ENCODE results near the gene ANKLE1. TPM values are rescaled to one million over a fixed set of nuclear protein-coding genes. Genes with fewer than 3 reads are reported as not detected.
A peak's percentile ranks its signal among the peaks of the same experiment; 100 is the strongest.
"Not testable (repeated sequence)": the region's sequence is repeated elsewhere in the genome, so short reads cannot be mapped to it uniquely, and the experiment has no call there.

ANKLE1 gene
- total RNA-seq, 1 experiment from 2014 or later = 0.16 TPM

- H3K4me1 Mint-ChIP-seq (ENCODE audit: insufficient read depth, unreplicated experiment) = peaks cover 6% of the 10 kb centered on the region
- peaks cover 7% of the 10 kb centered on the region for H3K9me3 Mint-ChIP-seq (ENCODE audit: unreplicated experiment)
- peaks cover 35% of the 10 kb centered on the region for H3K36me3 Mint-ChIP-seq (ENCODE audit: insufficient read depth, unreplicated experiment)
- no peak for DNase-seq (ENCODE audit: unreplicated experiment)
- ChIA-PET POLR2A (interaction anchor here (0.6 to 2.9 kb wide), 21 partner anchors 11 to 315 kb away, joined by 3 to 21 read pairs (median 7); partner anchors contain the start of genes ANKLE1, DDA1, MYO9B and NR2F6), CTCF (interaction anchor here (0.6 to 2.1 kb wide), 3 partner anchors 17 to 696 kb away, joined by 3 to 18 read pairs (median 5); no protein-coding TSS in a partner anchor)
- intact Hi-C loops (cut with micrococcal nuclease) = no loop called here
- H3K4me3 Mint-ChIP-seq (ENCODE audit: unreplicated experiment) = no peak overlapping the region
- TF ChIP-seq, protein P1, sequence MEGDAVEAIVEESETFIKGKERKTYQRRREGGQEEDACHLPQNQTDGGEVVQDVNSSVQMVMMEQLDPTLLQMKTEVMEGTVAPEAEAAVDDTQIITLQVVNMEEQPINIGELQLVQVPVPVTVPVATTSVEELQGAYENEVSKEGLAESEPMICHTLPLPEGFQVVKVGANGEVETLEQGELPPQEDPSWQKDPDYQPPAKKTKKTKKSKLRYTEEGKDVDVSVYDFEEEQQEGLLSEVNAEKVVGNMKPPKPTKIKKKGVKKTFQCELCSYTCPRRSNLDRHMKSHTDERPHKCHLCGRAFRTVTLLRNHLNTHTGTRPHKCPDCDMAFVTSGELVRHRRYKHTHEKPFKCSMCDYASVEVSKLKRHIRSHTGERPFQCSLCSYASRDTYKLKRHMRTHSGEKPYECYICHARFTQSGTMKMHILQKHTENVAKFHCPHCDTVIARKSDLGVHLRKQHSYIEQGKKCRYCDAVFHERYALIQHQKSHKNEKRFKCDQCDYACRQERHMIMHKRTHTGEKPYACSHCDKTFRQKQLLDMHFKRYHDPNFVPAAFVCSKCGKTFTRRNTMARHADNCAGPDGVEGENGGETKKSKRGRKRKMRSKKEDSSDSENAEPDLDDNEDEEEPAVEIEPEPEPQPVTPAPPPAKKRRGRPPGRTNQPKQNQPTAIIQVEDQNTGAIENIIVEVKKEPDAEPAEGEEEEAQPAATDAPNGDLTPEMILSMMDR (IDR thresholded peaks at IDR 0.05; ENCODE audit: unreplicated experiment) = no peak
- no peaks in the 10 kb centered on the region for H3K27me3 Mint-ChIP-seq (ENCODE audit: insufficient read depth, unreplicated experiment)
- BruUV-seq (replicated peaks) = no TSS peak
- H3K27ac Mint-ChIP-seq (ENCODE audit: low read depth, unreplicated experiment) = peak overlapping the region; percentile 93
Measured at GRCh38 chr19:17266589-17266974, 15.1 kb upstream of the ANKLE1 start.

DNA sequence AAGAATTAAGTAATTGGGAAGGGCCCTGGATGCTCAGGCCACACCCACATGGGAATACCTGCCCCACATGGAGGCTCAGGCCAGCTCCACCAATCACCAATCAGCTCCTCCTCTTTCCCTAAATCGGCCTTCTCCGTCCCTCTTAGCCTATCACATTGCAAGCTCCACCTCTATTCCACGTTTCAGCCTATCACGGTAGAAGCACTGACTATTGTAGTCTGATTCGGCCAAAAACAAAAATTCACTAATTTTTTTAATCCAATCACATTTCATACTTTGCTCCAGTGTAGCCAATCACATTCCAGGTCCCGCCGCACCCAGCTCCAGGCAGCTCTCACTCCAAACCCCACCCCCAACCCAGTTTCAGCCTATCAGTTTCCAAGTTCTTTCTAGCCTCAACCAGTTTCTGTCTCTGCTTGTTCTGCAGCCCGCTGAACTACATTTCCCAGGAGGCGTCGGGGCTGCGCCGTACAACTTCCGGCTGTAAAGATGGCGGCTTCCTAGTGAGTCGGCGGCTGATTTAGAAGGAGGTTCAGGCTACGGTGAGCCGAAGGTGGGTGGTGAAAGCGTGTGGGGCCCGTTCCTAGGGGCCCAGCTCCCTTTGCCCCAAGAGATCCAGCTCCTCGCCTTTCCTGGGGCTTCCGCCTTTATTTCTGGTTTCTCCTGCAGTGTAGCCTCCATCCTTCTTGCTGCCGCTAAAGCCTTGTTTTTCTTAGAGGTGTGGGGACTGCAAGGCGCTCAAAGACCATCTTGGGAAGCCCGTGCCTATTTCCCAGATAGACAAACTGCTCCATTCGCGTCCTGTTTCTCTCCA lies 14.5 kb upstream of the ANKLE1 start, which contains the start of gene BABAM1:
Gene BABAM1 (plus strand): TSS at position 469 of the 814 bp plus-strand sequence. CDS start 1,364 bp downstream, outside the sequence.
- TF ChIP-seq, protein P1 (IDR thresholded peaks at IDR 0.05; ENCODE audit: unreplicated experiment) = no peak
- CTCF ChIA-PET = interaction anchor here (0.6 to 2.1 kb wide), 5 partner anchors 14 to 531 kb away, joined by 3 to 18 read pairs (median 5); partner anchors contain the start of gene ANKLE1

DNA sequence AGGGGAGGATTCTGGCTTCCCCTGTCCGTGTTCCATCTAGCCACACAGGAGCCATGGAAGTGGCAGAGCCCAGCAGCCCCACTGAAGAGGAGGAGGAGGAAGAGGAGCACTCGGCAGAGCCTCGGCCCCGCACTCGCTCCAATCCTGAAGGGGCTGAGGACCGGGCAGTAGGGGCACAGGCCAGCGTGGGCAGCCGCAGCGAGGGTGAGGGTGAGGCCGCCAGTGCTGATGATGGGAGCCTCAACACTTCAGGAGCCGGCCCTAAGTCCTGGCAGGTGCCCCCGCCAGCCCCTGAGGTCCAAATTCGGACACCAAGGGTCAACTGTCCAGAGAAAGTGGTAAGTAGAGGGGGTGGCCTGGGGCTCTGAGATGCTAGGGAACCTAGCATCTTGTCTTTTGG lies 12.9 kb upstream of the ANKLE1 start:
- no TSS peak for BruUV-seq (replicated peaks)
- Mint-ChIP-seq H3K4me1 (ENCODE audit: insufficient read depth, unreplicated experiment) (peaks cover 6% of the 10 kb centered on the region), H3K4me3 (ENCODE audit: unreplicated experiment) (peak overlapping the region; percentile 84), H3K27me3 (ENCODE audit: insufficient read depth, unreplicated experiment) (no peaks in the 10 kb centered on the region), H3K9me3 (ENCODE audit: unreplicated experiment) (peaks cover 7% of the 10 kb centered on the region), H3K27ac (ENCODE audit: low read depth, unreplicated experiment) (no peak overlapping the region), H3K36me3 (ENCODE audit: insufficient read depth, unreplicated experiment) (peaks cover 50% of the 10 kb centered on the region)
- intact Hi-C loops (cut with micrococcal nuclease) = no loop called here
- DNase-seq (ENCODE audit: unreplicated experiment) = no peak
- CTCF ChIA-PET = no interaction called here
- POLR2A ChIA-PET = interaction anchor here (0.7 to 2.3 kb wide), 4 partner anchors 20 to 609 kb away, joined by 3 to 21 read pairs (median 5); no protein-coding TSS in a partner anchor
- TF ChIP-seq, protein P1 (IDR thresholded peaks at IDR 0.05; ENCODE audit: unreplicated experiment) = no peak

More for the DNA sequence above, 14.5 kb upstream of the ANKLE1 start, which contains the start of gene BABAM1:
- no TSS peak for BruUV-seq (replicated peaks)
- Mint-ChIP-seq H3K36me3 (ENCODE audit: insufficient read depth, unreplicated experiment) (peaks cover 41% of the 10 kb centered on the region), H3K27ac (ENCODE audit: low read depth, unreplicated experiment) (peak within 1 kb of the TSS; percentile 93), H3K9me3 (ENCODE audit: unreplicated experiment) (peaks cover 7% of the 10 kb centered on the region), H3K4me3 (ENCODE audit: unreplicated experiment) (peak within 1 kb of the TSS; percentile 84), H3K27me3 (ENCODE audit: insufficient read depth, unreplicated experiment) (no peaks in the 10 kb centered on the region), H3K4me1 (ENCODE audit: insufficient read depth, unreplicated experiment) (peaks cover 6% of the 10 kb centered on the region)
- peak; percentile 99 for DNase-seq (ENCODE audit: unreplicated experiment)
- intact Hi-C loops (cut with micrococcal nuclease) = no loop called here
- POLR2A ChIA-PET = interaction anchor here (0.6 to 2.9 kb wide), 24 partner anchors 12 to 315 kb away, joined by 3 to 21 read pairs (median 6); partner anchors contain the start of genes ANKLE1, DDA1, MVB12A and MYO9B

DNA sequence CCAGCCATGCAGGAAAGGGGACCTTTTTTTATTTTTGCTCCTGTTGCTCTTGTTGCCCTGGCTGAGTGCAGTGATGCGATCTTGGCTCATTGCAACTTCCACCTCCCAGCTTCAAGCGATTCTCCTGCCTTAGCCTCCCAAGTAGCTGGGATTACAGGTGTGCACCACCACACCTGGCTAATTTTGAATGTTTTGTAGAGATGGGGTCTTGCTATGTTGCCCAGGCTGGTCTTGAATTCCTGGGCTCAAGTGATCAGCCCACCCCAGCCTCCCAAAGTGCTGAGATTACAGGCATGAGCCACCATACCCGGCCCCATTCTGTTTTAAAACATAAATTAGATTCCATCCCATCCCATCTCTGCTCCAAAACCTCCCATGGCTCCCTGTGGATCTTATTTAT lies 6.8 kb upstream of the ANKLE1 start:
- H3K27me3 Mint-ChIP-seq (ENCODE audit: insufficient read depth, unreplicated experiment); POLR2A ChIA-PET; BruUV-seq (replicated peaks); H3K9me3 Mint-ChIP-seq (ENCODE audit: unreplicated experiment); H3K27ac Mint-ChIP-seq (ENCODE audit: low read depth, unreplicated experiment); H3K4me1 Mint-ChIP-seq (ENCODE audit: insufficient read depth, unreplicated experiment); intact Hi-C loops (cut with micrococcal nuclease); H3K4me3 Mint-ChIP-seq (ENCODE audit: unreplicated experiment); DNase-seq (ENCODE audit: unreplicated experiment): not testable (repeated sequence)
- CTCF ChIA-PET = interaction anchor here (0.6 kb wide), 1 partner anchor 296 kb away, joined by 3 read pairs; no protein-coding TSS in a partner anchor
- peaks cover 69% of the 10 kb centered on the region for H3K36me3 Mint-ChIP-seq (ENCODE audit: insufficient read depth, unreplicated experiment)

All from MCF 10A (cell line).